CD4-positive, alpha-beta T cell treated with Interferon alpha-2 for 1 hour (primary cell): ENCODE results near the gene CORO2A.
"Not testable (repeated sequence)": the region's sequence is repeated elsewhere in the genome, so short reads cannot be mapped to it uniquely, and the experiment has no call there.

ENCODE experiments used
- DNase-seq, 2 donors: peaks; one replicate each; pipeline ENCODE4 v3.0.0-alpha.2; 2020 to 2022

CORO2A gene

DNA sequence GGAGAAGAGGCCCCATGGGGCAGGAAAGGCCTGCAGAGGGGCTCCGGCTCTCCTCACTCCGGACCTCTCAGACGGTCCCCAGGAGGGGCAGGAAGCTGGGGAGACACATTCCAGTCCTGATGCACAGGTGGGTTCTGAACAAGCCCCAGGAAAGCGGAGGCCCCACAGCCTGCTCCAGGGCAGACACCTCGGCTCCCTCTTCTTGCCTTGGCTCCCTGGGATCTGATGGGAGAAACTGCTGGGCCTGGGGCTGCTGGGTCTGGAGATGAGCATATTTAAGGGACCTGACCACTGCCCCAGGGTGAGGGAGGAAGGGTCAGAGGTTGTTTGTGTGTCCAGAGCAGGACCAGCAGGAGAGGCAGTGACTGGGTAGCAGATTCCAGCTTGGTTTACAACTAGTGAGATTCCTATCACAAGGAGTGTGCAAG lies 1.2 kb downstream of the CORO2A start:
- no peak for DNase-seq

DNA sequence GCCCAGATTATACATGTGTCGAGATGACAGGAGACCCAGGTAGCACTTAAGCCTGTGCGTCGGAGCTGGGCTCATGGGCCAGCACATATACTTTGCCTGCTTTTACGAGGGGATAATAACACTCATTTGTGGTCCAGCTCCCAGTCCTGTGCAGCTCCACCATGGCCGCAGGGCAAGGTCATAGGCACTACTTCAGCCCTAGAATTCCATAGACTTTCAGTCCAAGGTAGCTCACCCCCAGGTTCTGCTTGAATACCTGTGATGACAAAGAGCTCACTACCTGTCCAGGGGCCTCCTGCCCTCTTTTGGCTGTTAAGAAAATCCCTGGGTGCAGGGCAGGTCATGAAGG lies 1.7 kb downstream of the CORO2A start:
- no peak for DNase-seq

GRCh38 chr9:98189412-98189811 lies 3.0 kb downstream of the CORO2A start:
- no peak for DNase-seq

- no peak for DNase-seq
Measured at GRCh38 chr9:98187926-98188325, 4.5 kb downstream of the CORO2A start.

DNA sequence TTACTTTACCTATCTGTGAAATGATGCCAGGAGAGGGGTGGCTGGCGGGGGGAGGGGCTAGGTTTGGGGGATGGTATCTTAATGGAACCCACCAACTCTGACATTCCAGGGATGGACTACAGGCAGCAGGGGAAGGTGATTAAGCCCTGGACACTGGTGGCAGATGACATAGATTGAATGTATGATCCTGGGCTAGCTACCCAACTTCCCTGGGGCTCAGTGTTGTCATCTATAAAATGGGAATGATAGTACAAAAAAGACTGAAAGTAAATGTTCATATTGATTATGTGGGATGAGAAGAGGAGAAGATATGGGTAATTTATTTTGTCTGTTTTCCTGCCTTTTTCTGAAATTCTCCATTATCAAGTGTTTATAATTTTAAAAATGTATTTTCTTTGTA lies 6.2 kb downstream of the CORO2A start:
- DNase-seq = no peak

- DNase-seq = no peak
Measured at GRCh38 chr9:98185611-98186171, 6.7 kb downstream of the CORO2A start.

- no peak for DNase-seq
Measured at GRCh38 chr9:98185021-98185567, 7.3 kb downstream of the CORO2A start.

- DNase-seq = no peak
Measured at GRCh38 chr9:98184326-98184725, 8.1 kb downstream of the CORO2A start.

GRCh38 chr9:98182889-98183599 lies 9.4 kb downstream of the CORO2A start:
- no peak for DNase-seq

GRCh38 chr9:98182069-98182820 lies 10.2 kb downstream of the CORO2A start:
- DNase-seq = no peak

- DNase-seq = no peak
Measured at GRCh38 chr9:98181746-98182068, 10.7 kb downstream of the CORO2A start.

GRCh38 chr9:98180996-98181395 lies 11.4 kb downstream of the CORO2A start:
- DNase-seq = no peak

- DNase-seq = no peak
Measured at GRCh38 chr9:98178874-98179850, 13.3 kb downstream of the CORO2A start.

- DNase-seq = no peak
Measured at GRCh38 chr9:98176391-98177259, 15.8 kb downstream of the CORO2A start.

GRCh38 chr9:98175762-98176161 lies 16.7 kb downstream of the CORO2A start:
- no peak for DNase-seq

DNA sequence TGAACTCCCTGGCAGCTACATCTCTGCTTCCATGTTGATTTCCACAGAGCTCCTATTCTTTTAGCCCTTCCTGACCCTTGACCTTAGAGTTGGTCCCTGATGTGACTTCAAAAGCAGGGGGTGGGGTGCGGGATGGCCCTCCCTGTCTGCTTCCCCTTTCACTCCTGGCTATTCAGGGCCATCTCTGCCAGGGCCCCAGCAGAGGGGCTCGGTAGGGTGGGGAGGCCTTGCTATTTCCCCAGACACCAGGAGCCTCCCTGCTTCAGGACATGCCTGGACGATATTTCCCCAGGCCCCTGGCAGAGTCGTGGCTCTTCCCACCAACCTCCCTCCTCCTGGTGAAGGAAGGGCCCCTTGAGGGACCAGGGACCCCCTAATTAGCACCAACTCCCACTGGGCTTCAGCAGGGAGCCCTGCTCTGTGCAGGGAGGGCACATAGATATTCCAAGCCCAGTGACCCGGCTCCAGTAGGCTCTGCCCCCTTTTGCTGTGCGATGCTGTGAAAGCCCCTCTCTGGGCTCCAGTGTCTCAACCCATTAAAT lies 17.3 kb downstream of the CORO2A start:
- no peak for DNase-seq

GRCh38 chr9:98174502-98174918 lies 17.9 kb downstream of the CORO2A start:
- DNase-seq = not testable (repeated sequence)

GRCh38 chr9:98173181-98173580 lies 19.3 kb downstream of the CORO2A start:
- no peak for DNase-seq

DNA sequence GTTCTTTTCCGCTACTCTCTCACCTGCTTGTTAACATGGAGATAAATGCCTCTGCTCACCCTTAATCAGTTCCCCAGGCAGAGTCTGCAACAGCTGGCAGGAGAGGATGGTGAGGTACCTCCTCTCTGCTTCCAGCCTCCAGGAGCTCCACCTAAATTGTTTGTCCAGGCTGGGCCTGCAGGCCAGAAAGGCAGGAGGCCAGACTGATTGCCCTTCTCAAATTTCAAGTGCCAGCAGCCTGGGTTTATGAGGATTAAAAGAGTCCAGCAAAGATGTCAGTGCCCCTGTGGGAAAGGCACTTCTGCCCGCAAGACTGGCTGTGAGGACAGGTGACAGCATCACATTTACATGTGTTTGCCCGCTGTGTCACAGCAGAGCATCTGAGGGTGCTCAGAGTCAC lies 19.8 kb downstream of the CORO2A start:
- DNase-seq = no peak

DNA sequence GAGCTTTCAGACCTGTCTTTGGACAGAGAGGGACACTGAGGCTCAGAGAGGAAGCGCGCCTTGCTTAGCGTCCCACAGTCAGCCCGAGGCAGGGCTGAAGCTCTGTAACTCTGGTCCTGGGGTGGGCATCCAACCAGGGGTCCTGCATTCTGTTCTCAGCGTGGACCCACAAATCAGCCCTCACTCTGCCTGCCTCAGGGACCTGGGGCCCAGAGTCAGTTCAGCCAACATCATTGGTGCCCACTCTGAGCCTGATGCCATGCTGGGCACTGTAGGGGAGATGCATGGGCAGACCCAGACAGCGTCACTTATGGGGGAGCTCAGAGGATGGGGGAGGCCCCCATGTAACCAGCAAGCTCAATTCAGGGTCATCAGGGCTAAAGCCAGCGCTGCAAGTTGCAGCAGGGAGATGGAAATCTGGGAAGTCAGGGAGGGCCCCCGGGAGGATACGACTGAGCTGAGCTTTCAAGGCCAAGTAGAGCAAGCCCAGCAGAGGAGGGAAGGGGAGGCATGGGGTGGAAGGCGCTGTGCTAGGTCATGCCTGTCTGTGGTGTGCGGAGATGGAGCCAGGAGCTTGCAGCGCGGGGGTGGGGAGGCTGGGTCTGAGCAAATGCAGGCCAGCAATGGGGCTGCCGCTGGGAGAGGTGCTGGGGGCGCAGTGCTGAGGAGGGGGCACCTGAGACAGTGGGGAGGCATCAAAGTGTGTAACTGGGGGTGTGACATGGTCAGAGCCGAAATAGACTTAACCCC lies 21.1 kb downstream of the CORO2A start:
- DNase-seq = no peak
